ENCODE results near the gene SPRN.

DNA sequence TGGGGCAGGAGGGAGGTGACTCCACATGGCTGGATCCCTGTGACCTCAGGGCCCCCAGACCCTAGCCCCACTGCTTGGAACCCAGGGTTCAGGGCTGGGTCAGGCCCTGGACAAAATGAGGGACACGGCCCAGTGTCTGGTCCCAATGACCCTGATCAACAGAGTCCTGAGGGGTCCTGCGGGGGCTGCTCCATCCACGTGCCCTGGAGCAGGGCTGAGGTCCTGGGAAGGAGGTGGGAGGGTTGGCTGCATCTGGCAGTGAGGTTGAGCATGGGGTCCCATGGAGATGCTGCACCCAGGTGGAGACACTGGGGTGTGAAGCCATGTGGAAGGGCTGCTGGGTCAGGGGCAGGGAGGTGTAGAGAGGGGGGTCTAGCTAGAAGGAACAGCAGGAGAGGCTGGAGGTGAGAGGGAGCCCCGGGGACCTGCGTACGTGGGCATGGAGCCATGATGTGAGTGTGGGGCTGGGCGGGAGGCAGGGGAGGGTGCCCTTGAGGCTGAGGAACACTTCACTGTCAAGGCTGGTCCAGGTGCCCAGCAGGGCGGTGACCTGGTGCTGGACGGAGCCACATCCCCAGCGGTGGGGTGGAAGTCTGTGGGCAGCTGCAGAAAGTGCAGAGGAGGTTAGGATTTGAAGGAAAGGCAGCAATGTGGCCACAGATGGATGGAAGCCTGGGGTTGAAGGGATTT is 29.9 kb upstream of the SPRN start:
- TF ChIP-seq POLR2AphosphoS5 (IDR thresholded peaks at IDR 0.05; ENCODE audit: low read depth) (no peak), GABPA (IDR thresholded peaks at IDR 0.05; ENCODE audit: low read depth) (no peak)
- TF ChIP-seq, protein P1, sequence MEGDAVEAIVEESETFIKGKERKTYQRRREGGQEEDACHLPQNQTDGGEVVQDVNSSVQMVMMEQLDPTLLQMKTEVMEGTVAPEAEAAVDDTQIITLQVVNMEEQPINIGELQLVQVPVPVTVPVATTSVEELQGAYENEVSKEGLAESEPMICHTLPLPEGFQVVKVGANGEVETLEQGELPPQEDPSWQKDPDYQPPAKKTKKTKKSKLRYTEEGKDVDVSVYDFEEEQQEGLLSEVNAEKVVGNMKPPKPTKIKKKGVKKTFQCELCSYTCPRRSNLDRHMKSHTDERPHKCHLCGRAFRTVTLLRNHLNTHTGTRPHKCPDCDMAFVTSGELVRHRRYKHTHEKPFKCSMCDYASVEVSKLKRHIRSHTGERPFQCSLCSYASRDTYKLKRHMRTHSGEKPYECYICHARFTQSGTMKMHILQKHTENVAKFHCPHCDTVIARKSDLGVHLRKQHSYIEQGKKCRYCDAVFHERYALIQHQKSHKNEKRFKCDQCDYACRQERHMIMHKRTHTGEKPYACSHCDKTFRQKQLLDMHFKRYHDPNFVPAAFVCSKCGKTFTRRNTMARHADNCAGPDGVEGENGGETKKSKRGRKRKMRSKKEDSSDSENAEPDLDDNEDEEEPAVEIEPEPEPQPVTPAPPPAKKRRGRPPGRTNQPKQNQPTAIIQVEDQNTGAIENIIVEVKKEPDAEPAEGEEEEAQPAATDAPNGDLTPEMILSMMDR (IDR thresholded peaks at IDR 0.05; ENCODE audit: insufficient read depth, low read length), result no peak
